KMS-11 (cell line): ENCODE measurements around the gene IFNA8.
"Not testable (repeated sequence)": the region's sequence is repeated elsewhere in the genome, so short reads cannot be mapped to it uniquely, and the experiment has no call there.

Source experiments
- H2AFZ ChIP-seq: fragments of 200-600 bp; sonication (generic); 2 replicates; pipeline ENCODE4 v1.6.1; 2016; ENCODE audit warnings: antibody characterized with exemption, mixed run types, low read depth
- H3K27ac ChIP-seq: fragments of 200-600 bp; sonication (generic); 2 replicates; pipeline ENCODE4 v1.6.1; 2016; ENCODE audit warnings: mild to moderate bottlenecking, mixed run types
- H3K27me3 ChIP-seq: fragments of 200-600 bp; sonication (generic); 2 replicates; pipeline ENCODE4 v1.6.1; 2017; ENCODE audit warnings: mild to moderate bottlenecking, low read depth, mixed run types, moderate library complexity; ENCODE audit not compliant: insufficient read depth
- H3K36me3 ChIP-seq: fragments of 200-600 bp; sonication (generic); 2 replicates; pipeline ENCODE4 v1.6.1; 2017; ENCODE audit warnings: mild to moderate bottlenecking, mixed run types; ENCODE audit not compliant: insufficient read depth
- H3K4me1 ChIP-seq: fragments of 200-600 bp; sonication (generic); 2 replicates; pipeline ENCODE4 v1.6.1; 2016; ENCODE audit warnings: mild to moderate bottlenecking, low read depth, mixed run types; ENCODE audit not compliant: poor library complexity, severe bottlenecking
- H3K4me2 ChIP-seq: fragments of 200-600 bp; sonication (generic); 2 replicates; pipeline ENCODE4 v1.7.0; 2016; ENCODE audit warnings: mild to moderate bottlenecking, mixed run types
- H3K4me3 ChIP-seq: fragments of 200-600 bp; sonication (generic); IDR thresholded peaks from 2 replicates; pipeline ENCODE4 v1.6.1; 2017; ENCODE audit warnings: low read depth, low read length, mixed read lengths; ENCODE audit not compliant: insufficient read depth
- H3K79me2 ChIP-seq: fragments of 200-600 bp; sonication (generic); 2 replicates; pipeline ENCODE4 v1.6.1; 2016; ENCODE audit warnings: low read depth, mixed run types; ENCODE audit not compliant: insufficient read depth
- H3K9ac ChIP-seq: fragments of 200-600 bp; sonication (generic); 2 replicates; pipeline ENCODE4 v1.6.1; 2016; ENCODE audit warnings: mild to moderate bottlenecking, mixed run types
- H4K20me1 ChIP-seq: fragments of 200-600 bp; sonication (generic); 2 replicates; pipeline ENCODE4 v1.6.1; 2016; ENCODE audit warnings: mild to moderate bottlenecking, mixed run types; ENCODE audit not compliant: insufficient read depth
- CTCF ChIP-seq: fragments of 200-600 bp; sonication (generic); conservative IDR thresholded peaks from 2 replicates; pipeline ENCODE4 v1.6.1; 2017; ENCODE audit warnings: low read depth, mild to moderate bottlenecking, antibody characterized with exemption, low read length, moderate library complexity, mixed read lengths

The IFNA8 gene

GRCh38 chr9:21432672-21433425 lies 23.9 kb downstream of the IFNA8 start:
- Histone ChIP-seq H3K4me2 (no peak overlapping the region), H3K36me3 (no peaks in the 10 kb centered on the region)

GRCh38 chr9:21434202-21435014 lies 25.5 kb downstream of the IFNA8 start:
- no peak overlapping the region for H3K27ac ChIP-seq
- H3K4me1 ChIP-seq = no peaks in the 10 kb centered on the region
- H3K27me3 ChIP-seq = no peaks in the 10 kb centered on the region
- no peaks in the 10 kb centered on the region for H3K79me2 ChIP-seq
- H4K20me1 ChIP-seq = no peaks in the 10 kb centered on the region
- H3K4me3 ChIP-seq = no peak overlapping the region
- TF ChIP-seq CTCF = no peak; the same call in 1 of the 2 replicates
- H3K36me3 ChIP-seq = no peaks in the 10 kb centered on the region
- H2AFZ ChIP-seq = no peak overlapping the region
- no peak overlapping the region for H3K9ac ChIP-seq
- H3K4me2 ChIP-seq = no peak overlapping the region

More at GRCh38 chr9:21432672-21433425, 23.9 kb downstream of the IFNA8 start:
- no peaks in the 10 kb centered on the region for H4K20me1 ChIP-seq
- H3K79me2 ChIP-seq = no peaks in the 10 kb centered on the region
- no peak overlapping the region for H3K4me3 ChIP-seq
- no peak for TF ChIP-seq CTCF
- H2AFZ ChIP-seq = no peak overlapping the region
- no peak overlapping the region for H3K27ac ChIP-seq
- H3K9ac ChIP-seq = no peak overlapping the region
- no peaks in the 10 kb centered on the region for H3K27me3 ChIP-seq
- H3K4me1 ChIP-seq = no peaks in the 10 kb centered on the region

- H3K36me3 ChIP-seq, H3K27ac ChIP-seq, H3K79me2 ChIP-seq, H2AFZ ChIP-seq, H3K4me2 ChIP-seq, H3K4me1 ChIP-seq, H4K20me1 ChIP-seq, H3K4me3 ChIP-seq, H3K9ac ChIP-seq, H3K27me3 ChIP-seq: not testable (repeated sequence)
Measured at GRCh38 chr9:21435015-21435383, 26.1 kb downstream of the IFNA8 start.

GRCh38 chr9:21440139-21440538 lies 31.2 kb downstream of the IFNA8 start, which contains the start of gene IFNA1:
IFNA1 (plus strand) TSS chr9:21440439; CDS start chr9:21440508, 69 bp downstream.
- Histone ChIP-seq H3K36me3 (no peaks in the 10 kb centered on the region), H3K4me2 (no peak within 1 kb of the TSS), H3K27ac (no peak within 1 kb of the TSS), H3K4me1 (peaks cover 17% of the 10 kb centered on the region), H3K27me3 (no peaks in the 10 kb centered on the region), H4K20me1 (no peaks in the 10 kb centered on the region), H2AFZ (no peak within 1 kb of the TSS), H3K79me2 (no peaks in the 10 kb centered on the region), H3K9ac (no peak within 1 kb of the TSS), H3K4me3 (no peak within 1 kb of the TSS)
- no peak for TF ChIP-seq CTCF
